Myocyte (in vitro differentiated cells): ENCODE measurements around the gene SMC2. TPM values are rescaled to one million over a fixed set of nuclear protein-coding genes. Genes with fewer than 3 reads are reported as not detected.

ENCODE experiments used
- DNase-seq: peaks from one replicate; pipeline ENCODE4 v3.0.0-alpha.2; 2012; ENCODE audit warnings: low read depth
- total RNA-seq: library from RNA; depleted of rRNA; stranded (reverse); fragments of >200 nt; gene quantifications from 2 replicates; pipeline ENCODE4 v1.2.3, GENCODE V29; 2014

SMC2 gene
- total RNA-seq, 1 donor from 2014 or later = 8.9 TPM

DNA sequence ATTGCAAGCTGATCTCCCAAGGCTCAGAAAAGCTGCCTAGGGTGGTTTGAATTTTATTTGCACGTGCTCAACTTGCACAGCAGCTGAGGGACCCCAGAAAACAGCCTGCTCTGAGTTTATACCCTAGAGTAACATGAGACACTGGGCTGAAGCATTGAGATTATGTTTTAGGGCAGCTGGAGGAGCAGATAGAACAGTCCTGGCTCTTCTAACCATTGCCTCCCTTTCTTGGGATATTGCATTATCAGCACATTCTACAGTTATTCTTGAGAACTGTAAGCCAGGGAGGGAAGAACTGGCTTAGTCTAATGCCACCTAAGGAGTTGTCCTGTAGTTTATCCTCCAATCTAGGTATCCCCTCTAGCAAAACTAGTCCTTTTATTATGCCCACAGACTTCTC lies 10.3 kb downstream of the SMC2 start:
- peak; percentile 7 for DNase-seq

DNA sequence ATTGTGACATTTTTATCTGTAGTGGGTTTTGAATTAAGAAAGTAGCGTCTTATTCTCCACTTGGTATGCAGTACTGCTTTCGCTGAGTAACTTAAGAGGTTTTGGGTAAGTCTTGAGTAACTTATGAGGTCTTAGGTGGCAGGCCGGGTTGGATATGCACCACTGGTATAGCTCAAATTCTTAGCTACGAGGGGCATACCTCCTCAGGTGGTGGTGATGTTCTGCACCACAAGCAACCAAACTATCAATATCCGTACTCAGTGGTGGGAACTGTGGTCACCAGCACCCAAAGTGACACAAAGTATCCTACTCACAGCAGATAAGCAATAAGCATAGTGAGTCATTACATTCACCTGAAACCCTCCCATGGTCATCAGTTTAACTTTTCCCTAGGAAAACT lies 13.7 kb downstream of the SMC2 start:
- no peak for DNase-seq

DNA sequence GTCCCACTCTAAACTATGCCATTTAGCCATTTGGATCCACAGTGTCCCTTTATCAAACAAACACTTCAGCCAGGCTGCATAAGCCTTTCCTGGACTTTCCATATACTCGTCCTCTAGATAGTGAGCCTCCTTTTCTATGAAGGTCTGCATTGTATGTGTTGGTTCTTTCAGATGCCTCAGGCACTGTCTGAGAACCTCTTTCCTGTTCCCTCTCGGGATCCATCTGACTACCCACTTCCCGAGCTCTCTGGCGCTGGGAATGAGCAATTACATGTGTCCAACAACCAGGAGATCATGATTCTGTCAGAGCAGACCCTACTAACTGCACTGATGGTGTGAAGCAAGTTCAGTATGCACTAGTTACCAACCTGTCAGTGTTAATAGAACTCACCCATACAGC lies 14.2 kb downstream of the SMC2 start:
- no peak for DNase-seq

DNA sequence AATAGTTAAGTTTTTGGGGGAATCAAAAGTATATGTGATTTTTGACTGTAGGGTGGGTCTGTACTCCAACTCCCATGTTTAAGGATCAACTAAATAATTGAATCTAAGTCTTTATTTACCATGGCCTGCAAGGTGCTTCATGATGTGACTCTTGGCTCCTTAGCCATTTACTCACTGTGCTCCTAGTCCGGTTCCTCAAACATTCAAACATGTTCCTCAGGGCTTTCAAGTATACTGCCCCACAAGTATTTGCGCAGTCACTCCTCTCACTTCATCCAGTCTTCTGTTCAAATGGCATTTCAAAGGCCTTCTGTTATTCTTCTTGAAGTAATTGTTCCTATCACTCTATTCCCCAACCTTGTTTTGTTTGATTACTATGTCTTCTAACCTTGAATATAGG lies 16.4 kb downstream of the SMC2 start:
- no peak for DNase-seq

DNA sequence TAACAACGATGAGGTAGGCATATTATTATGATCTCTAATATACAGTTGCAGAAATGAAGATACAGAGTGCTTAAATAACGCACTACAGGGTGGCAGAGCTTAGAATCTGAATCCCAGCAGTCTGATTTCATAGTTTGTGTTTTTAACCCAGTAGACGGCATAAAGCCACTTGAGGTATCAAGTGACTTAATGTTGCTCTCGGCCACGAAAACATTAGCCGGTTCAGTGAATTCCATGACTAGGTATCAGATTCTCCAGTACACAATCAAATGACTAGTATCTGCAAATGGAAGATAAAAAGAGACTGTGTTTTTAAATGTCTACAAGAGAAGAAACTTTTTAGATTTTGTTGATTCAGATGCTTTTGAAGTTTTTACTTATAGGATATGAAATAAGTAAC lies 24.8 kb downstream of the SMC2 start:
- no peak for DNase-seq

DNA sequence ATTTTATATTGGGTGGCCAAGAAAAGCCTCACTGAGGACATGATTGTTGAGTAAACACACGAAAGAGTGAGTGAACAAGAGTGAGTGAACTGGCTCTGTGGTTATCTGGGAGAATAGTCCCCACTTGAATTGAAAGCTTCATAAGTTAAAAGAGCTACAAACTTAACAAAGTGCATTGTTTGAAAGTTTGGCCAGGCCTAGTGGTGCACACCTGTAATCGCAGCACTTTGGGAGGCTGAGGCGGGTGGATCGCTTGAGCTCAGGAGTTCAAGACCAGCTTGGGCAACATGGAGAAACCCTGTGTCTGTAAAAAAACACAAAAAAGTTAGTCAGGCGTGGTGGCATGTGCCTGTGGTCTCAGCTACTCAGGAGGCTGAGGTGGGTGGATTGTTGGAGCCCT lies 26.9 kb downstream of the SMC2 start:
- DNase-seq = no peak

DNA sequence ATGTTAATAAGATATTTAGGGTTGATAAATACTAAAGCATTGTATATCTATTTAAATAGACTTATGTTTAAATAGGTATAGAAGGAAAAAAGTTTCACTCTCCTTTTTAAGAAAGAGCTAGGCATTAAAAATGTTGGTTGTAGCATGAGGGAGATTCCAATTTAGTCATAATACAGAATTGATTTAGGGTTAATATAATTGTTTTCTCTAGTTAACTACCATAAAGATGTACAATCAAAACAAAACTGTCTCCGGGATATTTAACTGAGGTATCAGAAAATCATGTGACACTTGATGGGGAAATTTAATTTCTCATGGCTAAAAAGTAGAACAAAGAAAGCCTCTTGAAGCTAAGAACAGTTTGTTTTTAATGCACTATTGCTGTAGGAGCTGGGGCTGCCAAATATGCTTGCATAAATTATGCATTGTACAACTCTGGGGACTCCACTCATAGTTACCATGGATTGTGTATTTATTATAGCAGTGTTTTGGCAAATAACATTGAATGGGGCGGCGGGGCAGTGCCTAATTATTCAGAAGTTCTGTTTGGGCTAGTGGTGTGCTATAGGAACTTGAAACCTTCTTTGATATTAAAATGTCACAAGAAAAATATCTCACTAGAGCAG lies 44.2 kb downstream of the SMC2 start:
- no peak for DNase-seq

DNA sequence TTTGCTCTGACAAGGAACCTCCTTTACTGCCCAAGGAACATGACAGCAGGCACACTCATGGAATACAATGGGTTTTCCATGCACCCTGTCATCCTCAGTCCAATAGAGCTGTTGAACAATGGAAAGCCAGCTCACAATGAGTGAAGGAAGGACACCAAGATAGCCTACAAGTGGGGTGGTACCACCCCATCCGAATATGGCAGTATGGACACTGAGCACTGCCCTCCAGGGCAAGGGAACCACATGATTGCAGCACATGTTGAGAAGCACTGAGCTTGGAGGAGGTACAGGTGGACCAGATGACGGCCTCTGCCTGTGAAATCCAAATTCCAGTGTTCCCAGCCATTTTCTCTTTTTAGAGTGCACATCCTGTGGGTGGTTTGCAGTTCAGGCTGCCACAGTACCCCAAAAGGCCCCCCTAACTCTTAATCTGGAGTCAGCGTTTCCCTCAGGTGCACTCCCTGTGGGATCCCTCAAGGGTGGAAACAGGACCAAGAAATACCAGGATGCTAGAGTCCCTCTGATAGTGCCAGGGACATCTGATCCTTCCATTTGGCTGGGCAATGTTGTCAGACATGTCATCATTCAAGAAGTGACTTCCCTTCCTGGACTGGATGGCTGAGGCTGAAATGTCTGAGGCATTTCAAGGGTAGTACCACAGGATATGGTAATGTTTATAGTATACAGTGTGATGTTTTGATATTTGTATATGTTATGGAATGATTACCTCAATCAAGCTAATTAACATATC lies 48.9 kb downstream of the SMC2 start:
- no peak for DNase-seq

DNA sequence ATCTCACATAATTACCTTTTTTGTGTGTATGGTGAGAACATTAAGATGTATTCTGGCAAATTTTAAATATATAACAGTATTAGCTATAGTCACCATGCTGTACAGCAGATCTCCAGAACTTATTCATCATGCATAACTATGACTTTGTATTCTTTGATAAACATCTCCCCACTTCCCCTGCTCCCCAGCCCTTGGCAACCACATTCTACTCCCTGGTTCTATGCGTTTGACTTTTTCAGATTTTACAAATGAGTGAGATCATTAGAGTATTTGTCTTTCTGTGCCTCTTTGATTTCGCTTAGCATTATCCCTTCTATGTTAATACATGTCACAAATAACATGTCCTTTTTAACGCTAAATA lies 49.4 kb downstream of the SMC2 start:
- no peak for DNase-seq

DNA sequence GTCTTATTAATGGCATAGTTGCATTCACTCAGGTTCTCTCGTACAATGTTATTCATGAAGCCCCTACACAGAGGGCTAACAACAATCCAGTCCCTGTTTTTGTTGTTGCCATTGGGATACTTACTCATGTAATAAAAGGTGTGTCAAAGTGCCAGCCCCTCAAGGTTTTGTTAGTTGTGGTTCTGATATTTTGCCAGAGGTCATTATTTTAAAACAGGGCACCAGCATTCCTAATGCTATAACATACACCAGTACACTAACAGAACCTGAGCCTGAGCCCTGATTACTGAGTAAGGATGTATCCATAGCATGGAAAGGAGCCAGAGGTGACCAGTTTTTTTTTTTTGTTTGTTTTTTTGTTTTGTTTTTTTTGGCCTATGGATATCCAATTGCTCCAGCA lies 50.2 kb downstream of the SMC2 start:
- no peak for DNase-seq

DNA sequence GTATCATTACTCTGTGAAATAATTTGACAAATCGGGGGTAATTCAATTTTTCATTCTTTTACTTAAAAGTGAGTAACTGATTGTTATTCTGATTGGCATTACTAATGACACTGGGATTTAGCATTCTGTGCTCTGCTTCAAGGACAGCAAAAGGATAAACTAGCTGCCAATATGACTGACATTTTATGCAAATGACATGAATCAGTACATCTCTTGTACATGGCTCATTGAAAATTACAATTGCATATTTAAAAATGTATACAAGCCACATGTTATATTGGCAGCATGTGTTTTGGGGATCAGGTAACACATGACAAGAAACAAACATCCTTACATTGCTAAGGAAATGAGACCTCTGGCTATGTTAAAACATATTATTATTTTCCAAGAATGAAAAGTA lies 79.0 kb downstream of the SMC2 start:
- DNase-seq = no peak

DNA sequence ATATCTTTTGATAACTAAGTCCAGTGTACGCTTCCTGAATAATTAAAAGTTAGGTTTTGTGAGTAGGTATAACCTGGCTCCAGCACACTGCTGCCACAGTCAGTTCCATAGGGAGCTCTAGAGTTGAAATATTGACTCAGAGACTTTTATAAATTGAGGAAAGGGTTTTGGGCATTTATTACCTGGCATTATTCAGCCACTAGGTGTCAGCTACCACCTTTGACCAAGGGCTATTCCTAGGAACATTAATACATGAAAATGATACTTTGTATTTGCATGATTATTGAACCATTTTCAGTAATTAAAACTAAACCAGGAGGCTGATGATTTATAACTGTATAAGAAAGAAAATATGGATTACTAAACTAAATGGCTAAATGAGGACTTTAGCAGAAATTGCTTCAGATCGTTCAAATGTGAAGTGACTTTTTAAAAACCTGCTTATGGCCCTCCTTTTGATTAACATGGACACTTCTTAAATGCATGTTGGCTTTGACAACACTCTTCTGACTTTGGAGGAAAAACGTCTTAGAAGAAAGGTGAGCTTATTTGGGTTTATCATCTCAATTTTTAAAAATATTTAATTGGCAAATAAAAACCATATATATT lies 83.0 kb downstream of the SMC2 start:
- no peak for DNase-seq

DNA sequence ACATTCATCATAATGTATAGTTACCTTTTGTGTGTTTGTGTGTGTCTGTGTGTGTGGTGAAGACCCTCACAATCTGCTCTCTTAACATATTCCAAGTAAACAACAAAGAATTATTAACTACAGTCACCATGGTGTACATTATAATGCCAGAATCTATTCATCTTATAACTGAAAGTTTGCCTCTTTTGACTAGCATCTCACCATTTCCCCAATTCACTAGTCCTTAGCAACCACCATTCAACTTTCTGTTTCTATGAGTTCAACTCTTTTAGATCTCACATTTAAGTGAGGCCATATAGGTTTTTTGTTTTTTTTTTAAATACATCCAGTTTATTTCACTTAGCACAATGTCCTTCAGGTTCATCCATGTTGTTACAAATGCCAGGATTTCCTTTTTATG lies 83.6 kb downstream of the SMC2 start:
- DNase-seq = no peak
